ENCODE data around the gene SVEP1.
"Not testable (repeated sequence)": the region's sequence is repeated elsewhere in the genome, so short reads cannot be mapped to it uniquely, and the experiment has no call there.

The SVEP1 gene

DNA sequence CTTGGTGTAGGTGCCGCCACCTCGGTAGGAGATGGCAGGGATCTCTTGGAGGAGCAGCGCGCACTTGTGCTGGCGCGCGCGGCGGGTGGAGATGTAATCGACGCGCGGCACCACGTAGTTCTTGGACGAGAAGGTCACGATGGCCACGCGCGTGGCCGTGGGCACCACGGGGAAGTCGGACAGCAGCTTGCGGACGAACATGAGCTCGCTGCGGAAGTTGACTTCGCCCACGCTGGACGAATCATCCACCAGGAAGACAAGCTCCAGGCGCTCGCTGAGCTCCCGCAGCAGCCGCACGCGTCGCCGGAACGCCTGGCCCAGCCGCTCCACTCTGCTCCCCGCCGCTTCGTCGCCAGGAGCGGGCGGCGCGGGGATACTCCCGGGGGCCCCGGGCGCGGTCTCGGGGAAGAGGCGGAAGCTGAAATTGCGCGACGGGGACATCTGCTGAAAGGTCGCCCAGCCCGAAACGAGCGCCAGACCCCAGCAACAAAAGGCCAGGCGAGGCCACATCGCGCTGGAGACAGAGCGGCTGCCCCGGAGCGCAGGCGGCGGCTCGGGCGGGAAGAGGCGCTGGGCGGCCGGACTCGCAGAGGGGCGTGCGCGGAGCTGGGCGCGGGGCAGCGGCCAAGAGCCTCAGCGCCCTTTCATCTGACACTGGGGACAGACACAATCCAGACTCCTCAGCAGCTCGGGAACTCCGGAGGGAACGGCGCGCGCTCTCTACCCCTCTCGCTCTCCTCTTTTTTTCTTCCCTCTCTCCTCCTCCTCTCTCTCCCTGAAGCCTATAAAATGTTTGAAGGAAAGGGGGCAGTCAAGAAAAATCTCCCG lies at the start of gene SVEP1:
SVEP1 (minus strand) TSS at position 708 of the 828 bp plus-strand sequence; CDS start at position 510, 198 bp downstream.
- peak; percentile 89 for DNase-seq

DNA sequence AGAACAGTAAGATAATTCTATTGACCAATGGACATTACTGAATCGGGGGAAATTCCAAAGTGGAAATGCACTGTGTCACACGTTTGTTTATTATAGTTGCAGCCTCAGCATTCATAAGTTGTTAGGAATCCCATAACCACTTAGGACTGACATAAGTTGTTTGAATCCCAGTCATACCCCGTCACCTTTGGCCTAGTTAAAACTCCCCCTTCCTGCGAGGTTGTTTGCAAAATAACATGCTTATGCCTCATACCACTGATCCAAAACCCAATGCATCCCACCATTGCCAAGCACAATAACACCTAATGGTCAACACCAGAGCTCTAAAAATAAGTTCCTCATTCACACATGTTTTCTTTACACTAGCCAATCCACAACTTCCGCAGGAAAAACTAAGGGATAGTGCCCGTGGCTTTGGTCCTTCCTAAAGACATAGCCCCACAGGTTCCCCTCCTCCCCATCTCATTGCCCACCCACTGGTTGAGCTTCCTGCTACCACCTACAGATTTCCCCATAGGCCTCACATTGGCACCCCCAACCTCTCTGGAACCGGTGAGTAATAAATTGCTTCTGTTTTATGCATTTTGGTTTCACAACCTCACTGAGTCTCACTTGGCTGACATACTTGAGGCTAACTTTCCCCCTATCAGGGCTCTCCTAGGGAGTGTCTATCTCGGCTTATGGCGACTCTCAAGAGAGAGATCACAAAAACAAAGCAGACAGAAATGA lies 46.7 kb upstream of the SVEP1 start:
- no peak for DNase-seq

DNA sequence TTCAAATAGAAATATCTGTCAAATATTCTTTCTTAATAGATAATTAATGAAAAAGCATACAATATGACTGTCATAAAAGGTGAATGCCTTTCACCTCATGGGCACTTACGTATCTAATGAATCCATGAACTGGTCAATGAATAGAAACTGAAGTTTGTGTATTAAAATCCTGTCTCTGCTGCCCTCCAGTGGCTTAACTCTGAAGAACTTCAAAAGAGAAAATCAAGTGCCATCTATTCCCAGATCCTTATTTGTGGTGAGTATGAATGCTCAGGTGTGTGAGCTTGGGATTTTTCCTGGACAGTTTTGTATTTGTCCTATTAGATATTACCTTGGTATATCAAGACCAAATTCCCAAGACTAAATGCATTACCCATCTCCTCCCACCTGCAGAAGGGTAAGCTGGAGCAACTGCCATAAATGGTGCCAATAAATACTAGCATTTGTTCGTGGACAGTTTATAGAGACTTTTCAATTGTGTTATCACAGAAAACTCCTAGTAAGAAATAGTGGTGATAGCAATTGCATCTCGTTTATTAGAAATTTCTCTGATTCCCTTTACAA lies 44.0 kb upstream of the SVEP1 start:
- no peak for DNase-seq

DNA sequence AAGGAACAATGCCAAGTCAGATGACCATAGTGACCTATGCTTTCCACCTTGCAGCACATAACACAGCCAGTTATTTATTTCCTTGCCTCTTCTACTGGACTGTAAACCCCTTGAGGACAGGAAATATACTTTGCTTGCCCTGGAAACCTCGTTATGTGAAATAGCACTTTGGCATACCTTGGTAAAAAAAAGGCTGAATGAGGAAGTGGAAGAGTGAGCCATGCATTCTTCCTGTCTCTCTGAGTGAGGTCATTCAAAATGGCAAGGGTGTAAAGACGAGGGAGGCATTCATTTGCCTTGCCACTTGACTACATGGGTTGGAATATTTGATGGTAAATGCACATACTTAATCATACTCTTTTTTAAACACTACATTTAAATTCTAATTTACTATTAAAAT lies 42.8 kb upstream of the SVEP1 start:
- DNase-seq: no peak

DNA sequence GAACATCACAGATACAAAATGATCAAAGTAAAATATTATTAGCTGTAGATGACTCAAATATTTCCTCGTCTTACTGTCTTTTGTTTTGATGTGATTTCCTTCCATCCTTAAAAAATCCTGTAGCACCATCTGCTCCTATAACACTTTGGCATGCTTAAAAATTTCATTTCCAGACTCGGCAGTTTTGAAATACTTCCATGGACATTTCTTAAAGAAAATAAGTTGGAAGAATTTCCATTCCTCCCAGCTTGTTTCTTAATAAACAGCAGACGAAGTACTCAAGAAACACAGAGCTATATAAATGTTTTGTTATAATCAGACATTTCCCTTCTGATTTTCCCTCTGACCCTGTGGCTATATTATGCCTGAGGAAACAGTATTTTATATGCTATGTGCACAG lies 41.2 kb upstream of the SVEP1 start:
- no peak for DNase-seq

DNA sequence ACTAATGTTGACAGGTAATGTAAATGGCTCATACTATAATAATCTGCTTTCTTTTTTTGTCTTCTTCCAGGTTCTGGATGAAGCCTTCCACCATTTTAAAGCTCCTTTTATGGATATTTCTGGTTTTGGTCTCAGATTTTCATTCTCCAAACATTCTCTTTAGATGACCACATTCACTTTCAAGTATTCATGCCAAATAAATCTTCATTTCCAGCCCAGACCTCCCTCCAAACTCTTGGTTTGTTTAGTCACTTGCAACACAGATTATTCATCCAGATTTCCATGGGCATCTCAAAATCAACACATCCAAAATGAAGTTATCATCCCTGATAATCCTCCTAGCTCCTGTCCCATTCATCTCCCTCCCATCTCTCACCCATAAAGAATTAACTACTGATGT lies 40.3 kb upstream of the SVEP1 start:
- DNase-seq: no peak

DNA sequence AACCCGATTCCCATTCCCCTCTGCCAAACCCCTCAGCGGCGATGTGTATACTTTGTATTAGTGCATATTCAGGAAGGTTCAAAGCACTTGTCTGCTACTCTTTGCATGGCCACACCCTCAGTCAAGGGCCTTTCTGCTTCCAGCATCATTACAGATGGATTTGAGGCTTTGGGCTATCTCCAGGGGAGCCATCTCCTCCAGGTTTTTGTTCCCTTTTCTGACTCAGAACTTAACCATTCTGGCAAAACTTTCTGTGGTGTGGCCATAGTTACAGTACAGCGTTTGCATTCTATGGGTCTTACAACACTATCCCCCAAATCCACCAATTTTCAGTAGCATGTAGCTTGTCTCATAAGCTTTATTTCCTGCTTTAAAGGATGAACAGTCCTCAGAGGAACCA lies 36.0 kb upstream of the SVEP1 start:
- no peak for DNase-seq

DNA sequence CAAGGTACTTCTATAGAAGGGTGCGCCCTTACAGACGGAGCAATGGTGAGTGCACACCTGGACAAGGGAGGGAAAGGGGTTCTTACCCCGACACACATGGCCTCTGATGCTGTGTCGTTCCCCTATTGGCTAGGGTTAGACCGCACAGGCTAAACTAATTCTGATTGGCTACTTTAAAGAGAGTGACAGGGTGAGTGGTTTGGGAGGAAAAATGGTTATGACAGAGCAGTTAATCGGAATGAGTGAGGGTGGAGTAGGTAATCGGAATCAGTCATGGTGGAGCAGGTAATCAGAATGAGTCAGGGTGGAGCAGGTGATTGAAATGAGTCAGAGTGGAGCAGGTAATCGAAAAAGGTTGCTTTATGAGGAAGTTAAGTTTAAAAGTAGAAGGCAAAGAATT lies 35.0 kb upstream of the SVEP1 start:
- not testable (repeated sequence) for DNase-seq

DNA sequence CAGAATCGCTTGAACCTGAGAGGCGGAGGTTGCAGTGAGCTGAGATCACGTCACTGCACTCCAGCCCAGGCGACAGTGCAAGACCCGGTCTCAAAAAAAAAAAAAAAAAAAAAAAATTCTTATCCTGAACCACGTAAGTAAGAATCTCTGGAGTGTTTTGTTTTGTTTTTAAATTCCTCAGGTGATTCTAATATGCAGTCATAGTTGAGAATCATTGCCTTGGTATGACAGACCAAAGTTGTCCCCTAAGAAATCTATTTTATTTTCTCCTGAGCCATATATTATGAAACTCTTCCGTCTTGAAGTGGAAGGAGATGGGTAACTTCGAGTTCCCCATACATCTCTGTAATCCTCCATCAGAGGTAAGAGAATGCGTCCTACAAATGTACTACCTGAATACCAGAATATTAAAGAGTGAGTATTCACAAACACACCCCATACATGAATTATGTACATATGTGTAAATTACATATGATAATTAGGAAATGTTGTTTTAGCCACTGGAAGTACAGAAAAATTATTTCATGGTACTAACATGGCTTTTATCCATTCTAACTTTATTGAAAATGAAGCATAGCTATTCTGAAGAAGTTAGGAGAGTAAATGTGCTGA lies 26.7 kb upstream of the SVEP1 start:
- DNase-seq: no peak

DNA sequence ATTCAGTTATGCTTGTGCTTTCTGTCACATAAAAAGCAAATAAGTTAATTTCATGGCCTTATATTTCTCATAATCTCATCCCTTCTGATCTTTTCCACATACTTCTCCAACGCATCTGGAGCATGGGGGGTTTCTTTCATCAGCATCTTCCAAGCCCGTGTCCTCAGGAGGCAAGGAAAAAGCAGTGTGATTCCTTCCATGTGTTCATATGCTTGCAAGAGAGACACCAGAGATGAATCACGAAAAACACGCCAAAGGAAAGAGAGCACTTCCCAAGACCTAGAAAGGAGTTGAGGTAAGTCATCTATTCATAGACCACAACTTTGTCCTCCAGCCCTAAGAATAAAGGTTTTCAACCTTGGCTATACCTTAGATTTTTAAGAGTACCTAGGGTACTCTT lies 26.0 kb upstream of the SVEP1 start:
- DNase-seq: no peak

DNA sequence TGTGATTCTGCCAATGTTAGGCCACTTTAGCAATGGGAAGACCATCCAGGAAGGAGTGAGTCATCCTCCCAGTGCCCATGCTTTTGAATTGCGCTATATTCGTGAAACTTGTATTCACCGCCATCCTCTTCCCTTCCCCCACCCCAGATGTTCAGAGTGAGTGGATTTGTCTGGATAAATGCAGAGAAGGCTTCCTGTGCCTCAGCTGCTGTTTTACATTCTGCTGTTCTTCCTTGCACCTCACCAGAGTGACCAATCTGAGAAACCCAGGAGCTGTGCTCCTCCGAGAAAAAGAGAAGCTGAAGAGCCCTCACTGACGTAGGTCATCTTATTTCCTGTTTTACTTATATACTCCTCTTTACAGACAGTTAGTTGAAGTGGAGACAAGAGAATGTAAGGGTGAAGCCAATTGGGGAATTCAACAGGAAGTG lies 24.6 kb upstream of the SVEP1 start:
- DNase-seq: no peak

DNA sequence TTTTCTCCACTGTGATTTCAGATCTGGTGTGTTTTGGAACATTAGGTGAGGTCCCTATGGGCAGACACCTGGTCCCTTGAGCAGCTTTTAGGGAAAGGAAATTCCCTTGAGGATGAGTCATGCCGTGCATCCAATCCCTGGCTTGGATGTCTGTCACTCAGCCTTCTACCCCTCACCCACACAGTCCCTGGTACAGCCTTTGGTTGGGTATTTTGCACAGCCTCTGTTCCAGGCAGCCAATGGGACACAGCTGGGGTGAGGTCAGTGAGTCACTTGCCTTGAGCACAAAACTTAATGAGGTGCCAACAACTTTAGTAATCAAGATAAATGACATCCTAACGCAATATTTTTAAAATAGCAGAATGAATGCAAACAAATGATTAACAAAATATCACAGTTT lies 22.7 kb upstream of the SVEP1 start:
- DNase-seq: peak; percentile 89

DNA sequence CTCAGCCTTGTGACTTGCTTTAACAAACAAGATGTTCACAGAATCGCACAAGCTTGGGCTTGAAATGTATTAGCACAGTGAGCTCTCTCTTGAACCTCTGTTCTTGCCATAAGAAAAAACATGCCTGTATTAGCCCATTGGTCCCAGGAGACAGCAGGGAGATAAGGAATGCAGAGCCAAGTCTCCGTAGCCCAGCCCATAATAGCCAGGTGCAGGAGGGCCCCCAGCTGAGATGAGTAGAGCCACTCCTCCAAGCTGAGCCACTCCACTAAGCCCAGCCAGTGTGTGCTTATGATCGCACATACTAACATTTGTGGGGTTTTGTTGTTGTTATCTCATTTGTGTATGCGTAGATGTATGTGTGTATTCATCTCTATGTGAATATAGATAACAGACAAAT lies 21.6 kb upstream of the SVEP1 start:
- no peak for DNase-seq

DNA sequence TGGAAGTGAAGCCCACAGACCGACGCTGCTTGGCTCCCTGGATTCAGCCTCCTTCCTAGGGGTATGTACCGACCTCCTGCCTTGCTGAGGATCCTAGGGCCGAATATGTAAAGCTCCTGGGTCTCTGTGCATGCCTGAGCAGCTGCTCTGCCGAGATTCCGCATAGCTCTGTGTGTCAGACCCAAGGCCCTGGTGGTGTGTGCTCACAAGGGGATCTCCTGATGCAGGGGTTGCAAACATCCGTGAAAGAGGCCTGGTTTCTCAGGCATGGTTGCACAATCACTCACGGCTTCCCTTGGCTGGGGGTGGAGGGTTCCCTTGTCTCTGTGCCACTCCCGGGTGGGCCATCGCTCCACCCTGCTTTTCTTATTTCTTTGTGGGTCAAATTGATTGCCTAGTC lies 19.9 kb upstream of the SVEP1 start:
- peak; percentile 83 for DNase-seq

DNA sequence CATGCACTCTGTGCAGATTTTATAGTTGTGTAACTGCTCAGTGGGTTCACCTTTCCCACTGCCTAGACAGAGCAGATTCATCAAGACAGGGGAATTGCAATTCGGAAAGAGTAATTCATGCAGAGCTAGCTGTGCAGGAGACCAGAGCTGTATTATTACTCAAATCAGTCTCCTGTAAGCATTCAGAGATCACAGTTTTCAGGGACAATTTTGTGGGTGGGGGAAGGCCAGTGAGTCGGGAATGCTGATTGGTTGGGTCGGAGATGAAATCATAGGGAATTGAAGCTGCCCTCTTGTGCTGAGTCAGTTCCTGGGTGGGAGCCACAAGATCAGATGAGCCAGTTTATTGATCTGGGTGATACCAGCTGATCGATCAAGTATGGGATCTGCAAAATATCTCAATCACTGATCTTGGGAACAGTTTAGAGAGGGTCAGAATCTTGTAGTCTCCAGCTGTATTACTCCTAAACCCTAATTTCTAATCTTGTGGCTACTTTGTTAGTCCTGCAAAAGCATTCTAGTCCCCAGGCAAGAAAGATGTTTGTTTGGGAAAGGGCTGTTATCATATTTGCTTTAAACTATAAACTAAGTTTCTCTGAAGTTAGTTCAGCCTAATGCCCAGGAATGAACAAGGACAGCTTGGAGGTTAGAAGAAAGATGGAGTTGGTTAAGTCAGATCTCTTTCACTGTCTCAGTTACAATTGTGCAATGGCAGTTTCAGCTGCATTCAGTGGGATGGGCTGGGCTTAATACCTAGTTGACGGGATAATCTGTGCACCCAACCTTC lies 12.7 kb upstream of the SVEP1 start:
- DNase-seq: peak; percentile 68

DNA sequence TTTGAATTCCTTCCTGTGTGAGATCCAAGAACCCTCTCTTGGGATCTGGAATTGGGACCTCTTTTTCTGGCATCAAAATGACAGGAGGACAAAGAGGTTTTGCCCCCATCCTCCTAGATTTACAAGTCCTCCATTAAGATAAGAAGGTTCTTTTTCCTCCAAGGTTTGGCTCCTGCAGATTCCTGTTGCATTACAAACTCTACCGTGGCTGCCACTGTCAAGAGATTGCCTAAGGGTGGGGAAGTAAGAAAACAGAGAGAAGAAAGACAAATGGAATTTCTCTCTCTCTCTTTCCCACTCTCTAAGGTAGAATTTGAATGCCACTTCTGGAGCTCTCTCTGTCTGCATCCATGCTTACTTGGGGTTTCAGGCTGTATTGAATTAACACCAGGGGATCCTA lies 12.0 kb upstream of the SVEP1 start:
- DNase-seq: peak; percentile 88

DNA sequence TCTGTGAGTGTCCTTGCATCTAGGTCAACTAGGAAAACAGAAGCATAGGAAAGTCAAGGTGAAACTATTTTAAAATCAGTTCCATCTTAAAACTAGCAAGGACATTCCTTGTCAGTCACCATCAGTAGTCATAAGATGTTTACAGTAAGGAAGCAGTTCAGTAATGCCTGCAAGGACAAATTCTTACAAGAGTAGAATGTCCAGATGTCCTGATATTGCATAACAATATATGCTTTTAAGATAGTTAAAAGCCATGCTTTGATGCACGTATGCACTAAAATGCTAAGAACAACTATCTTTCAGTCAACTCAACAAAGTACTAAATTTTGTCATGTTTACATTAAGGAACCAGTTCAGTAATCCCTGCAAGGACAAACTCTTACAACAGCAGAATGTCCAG lies 11.3 kb upstream of the SVEP1 start:
- DNase-seq: no peak

DNA sequence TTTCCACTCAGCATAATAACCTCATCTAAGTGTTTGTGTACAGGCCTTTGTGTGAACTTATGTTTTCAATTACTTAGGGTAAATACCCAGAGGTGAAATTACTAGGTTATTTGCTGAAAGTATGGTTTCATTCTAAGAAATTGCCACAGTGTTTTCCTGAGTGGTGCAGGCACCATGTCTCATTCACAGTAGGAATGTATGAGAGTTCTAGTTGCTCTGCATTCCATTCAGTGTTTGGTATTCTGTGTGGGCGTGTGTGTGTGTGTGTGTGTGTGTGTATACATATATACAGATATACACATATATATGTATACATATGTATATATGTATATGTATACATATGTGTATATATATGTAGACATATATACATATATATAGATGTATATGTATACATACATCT lies 8.8 kb upstream of the SVEP1 start:
- no peak for DNase-seq

DNA sequence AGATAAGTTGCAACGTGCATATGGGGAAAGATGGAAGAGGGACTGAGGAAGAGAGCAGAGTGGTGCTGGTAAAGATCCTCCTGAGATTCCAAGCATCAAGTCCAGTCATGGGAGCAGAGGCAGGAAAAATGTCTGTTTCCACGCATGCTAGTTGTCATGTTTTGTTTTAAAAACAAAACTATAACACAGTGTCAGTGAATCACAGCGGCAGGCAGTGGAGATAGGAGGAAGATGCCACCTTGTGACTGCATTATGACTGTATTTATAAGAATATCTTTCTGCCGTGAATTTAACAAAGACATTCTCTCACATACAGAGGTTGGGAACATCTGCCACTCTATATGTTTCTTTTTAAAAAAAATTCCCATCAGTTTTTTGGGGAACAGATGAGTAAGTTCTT lies 3.7 kb upstream of the SVEP1 start:
- no peak for DNase-seq

DNA sequence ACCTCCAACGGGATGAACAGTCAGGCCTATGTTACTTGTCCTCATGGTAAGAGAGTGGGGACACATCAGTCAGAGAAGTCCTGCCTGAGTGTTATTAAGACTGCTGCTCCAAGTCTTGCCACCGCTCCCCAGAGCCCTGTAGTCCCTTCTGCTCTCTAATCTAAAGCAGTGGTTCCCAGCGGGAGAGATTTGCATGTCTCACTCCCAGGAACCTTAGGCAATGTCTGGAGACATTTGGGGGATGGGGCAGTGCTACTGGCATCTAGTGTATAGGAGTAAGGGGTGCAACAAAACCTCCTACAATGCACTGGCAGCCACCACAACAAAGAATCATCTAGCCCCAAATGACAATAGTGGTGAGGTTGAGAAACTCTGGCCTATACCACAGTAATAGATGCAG lies 2.6 kb upstream of the SVEP1 start:
- DNase-seq: peak; percentile 62

DNA sequence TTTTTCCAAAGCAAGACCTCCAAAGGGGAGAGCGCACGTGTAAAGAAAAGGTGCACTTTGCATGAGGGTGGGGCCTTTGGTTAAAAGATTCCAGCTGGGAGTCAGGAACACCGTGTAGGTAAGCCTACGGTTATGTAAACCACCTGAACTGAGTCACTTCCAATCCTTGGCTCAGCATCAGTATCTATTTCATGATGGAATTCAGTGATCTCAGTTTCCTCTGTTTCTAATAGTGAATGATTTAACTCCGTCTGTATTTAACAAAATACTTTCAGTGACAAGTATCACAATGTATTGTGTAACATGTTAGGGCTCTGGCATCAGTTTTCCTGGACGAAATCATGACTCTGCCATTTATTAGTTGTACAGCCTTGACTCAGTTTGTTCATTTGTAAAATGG lies 1.3 kb upstream of the SVEP1 start:
- DNase-seq: no peak

DNA sequence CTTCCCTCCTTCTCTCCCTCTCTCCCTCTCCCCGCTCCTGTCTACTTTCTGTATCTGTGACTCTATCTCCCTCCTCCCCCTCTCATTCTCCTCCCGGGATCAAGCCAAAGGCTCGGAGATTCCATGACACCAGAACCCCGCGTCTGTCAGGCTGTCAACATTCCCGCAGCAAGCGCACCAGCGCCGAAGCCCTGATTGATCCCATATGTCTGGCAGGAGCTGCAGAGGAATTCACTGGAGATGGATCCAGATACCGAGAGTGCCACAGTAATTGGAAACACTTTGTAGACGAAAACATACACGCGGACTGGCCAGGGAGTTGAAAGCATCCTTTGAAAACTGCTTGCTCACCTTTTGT lies 300 bp upstream of the SVEP1 start:
- peak; percentile 97 for DNase-seq

DNA sequence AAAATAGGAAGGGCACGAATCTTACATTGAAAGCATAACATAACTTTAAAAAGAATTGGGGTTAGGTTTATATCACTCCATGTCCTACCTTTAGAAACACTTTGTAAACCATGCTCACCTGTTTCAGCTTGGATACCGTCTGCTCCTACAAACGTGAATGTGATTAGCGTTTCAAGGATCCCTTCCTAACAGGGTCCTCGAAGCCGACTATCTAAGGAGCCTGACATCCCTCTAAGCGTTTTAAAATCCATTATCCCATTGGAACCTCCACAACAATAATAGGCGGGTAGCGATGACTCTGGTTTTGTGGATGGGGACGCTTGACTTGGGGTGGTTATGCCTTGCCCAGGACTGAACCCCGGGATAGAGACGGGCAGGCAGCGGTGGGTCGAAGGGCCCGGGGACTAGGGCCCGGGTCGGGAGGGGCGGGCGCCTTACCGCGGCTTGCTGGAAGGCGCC lies 937 bp downstream of the SVEP1 start:
- DNase-seq: no peak

Measured in islet precursor cell (in vitro differentiated cells).